HL-60 (cell line): Measurements from ENCODE around the gene FUT9.

ENCODE experiments used
- DNase-seq, 2 experiments: peaks; one replicate each; pipeline ENCODE4 v3.0.0-alpha.2; 2010 to 2020; ENCODE audit warnings: low read depth in 1 of 2, low spot score in 1 of 2
- H3K27ac ChIP-seq: fragments of 250-450 bp; sonication (Bioruptor Pico); replicated peaks from 2 replicates; pipeline ENCODE4 v1.5.1; 2020; ENCODE audit warnings: mild to moderate bottlenecking, moderate library complexity
- H3K27me3 ChIP-seq: fragments of 250-450 bp; sonication (Bioruptor Pico); 2 replicates; pipeline ENCODE4 v1.5.1; 2021; ENCODE audit warnings: mild to moderate bottlenecking, moderate library complexity; ENCODE audit not compliant: insufficient read depth, poor library complexity, severe bottlenecking
- H3K4me3 ChIP-seq: replicated peaks from 2 replicates; pipeline ENCODE4 v1.5.1; 2011; ENCODE audit warnings: mild to moderate bottlenecking, control low read depth, low read length; ENCODE audit not compliant: insufficient read depth
- GABPA ChIP-seq: IDR thresholded peaks from 2 replicates; pipeline ENCODE4 v1.6.1; 2012; ENCODE audit warnings: low read depth
- POLR2AphosphoS5 ChIP-seq: IDR thresholded peaks from 2 replicates; pipeline ENCODE4 v1.6.1; 2012; ENCODE audit warnings: low read depth
- SPI1 ChIP-seq: IDR thresholded peaks from 2 replicates; pipeline ENCODE4 v1.6.1; 2012; ENCODE audit warnings: low read depth, mild to moderate bottlenecking, borderline replicate concordance
- TF ChIP-seq, protein P1 (sequence below): IDR thresholded peaks from 2 replicates; pipeline ENCODE4 v1.6.1; 2012; ENCODE audit warnings: low read depth; ENCODE audit not compliant: insufficient replicate concordance
- TF ChIP-seq, protein P2 (sequence below): IDR thresholded peaks from one replicate; pipeline ENCODE4 v1.5.1; 2011; ENCODE audit warnings: low read length, control low read depth, inconsistent platforms; ENCODE audit not compliant: insufficient read depth

The FUT9 gene

GRCh38 chr6:96213784-96214183 is 198.0 kb downstream of the FUT9 start:
- TF ChIP-seq POLR2AphosphoS5 = no peak
- TF ChIP-seq GABPA = no peak
- TF ChIP-seq, protein P1, sequence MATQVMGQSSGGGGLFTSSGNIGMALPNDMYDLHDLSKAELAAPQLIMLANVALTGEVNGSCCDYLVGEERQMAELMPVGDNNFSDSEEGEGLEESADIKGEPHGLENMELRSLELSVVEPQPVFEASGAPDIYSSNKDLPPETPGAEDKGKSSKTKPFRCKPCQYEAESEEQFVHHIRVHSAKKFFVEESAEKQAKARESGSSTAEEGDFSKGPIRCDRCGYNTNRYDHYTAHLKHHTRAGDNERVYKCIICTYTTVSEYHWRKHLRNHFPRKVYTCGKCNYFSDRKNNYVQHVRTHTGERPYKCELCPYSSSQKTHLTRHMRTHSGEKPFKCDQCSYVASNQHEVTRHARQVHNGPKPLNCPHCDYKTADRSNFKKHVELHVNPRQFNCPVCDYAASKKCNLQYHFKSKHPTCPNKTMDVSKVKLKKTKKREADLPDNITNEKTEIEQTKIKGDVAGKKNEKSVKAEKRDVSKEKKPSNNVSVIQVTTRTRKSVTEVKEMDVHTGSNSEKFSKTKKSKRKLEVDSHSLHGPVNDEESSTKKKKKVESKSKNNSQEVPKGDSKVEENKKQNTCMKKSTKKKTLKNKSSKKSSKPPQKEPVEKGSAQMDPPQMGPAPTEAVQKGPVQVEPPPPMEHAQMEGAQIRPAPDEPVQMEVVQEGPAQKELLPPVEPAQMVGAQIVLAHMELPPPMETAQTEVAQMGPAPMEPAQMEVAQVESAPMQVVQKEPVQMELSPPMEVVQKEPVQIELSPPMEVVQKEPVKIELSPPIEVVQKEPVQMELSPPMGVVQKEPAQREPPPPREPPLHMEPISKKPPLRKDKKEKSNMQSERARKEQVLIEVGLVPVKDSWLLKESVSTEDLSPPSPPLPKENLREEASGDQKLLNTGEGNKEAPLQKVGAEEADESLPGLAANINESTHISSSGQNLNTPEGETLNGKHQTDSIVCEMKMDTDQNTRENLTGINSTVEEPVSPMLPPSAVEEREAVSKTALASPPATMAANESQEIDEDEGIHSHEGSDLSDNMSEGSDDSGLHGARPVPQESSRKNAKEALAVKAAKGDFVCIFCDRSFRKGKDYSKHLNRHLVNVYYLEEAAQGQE = no peak
- TF ChIP-seq, protein P2, sequence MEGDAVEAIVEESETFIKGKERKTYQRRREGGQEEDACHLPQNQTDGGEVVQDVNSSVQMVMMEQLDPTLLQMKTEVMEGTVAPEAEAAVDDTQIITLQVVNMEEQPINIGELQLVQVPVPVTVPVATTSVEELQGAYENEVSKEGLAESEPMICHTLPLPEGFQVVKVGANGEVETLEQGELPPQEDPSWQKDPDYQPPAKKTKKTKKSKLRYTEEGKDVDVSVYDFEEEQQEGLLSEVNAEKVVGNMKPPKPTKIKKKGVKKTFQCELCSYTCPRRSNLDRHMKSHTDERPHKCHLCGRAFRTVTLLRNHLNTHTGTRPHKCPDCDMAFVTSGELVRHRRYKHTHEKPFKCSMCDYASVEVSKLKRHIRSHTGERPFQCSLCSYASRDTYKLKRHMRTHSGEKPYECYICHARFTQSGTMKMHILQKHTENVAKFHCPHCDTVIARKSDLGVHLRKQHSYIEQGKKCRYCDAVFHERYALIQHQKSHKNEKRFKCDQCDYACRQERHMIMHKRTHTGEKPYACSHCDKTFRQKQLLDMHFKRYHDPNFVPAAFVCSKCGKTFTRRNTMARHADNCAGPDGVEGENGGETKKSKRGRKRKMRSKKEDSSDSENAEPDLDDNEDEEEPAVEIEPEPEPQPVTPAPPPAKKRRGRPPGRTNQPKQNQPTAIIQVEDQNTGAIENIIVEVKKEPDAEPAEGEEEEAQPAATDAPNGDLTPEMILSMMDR = no peak
- TF ChIP-seq SPI1 = no peak
- no peak overlapping the region for H3K4me3 ChIP-seq
- H3K27me3 ChIP-seq = no peaks in the 10 kb centered on the region
- no peak overlapping the region for H3K27ac ChIP-seq
- no peak for DNase-seq

DNA sequence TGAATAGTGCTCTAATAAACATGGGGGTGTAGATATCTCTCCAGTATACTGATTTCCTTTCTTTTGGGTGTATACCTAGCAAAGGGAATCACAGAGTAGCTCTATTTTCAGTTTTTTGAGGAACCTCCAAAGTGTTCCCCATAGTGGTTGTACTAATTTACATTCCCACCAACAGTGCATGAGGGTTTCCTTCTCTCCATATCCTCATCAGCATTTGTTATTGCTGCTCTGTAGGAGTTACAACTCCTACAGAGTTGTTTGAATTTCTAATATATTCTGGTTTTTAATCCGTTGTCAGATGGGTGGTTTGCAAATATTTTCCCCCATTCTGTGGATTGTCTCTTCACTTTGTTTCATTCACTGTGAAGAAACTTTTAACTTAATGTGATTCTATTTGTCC is 207.9 kb downstream of the FUT9 start:
- TF ChIP-seq POLR2AphosphoS5 = no peak
- no peak for TF ChIP-seq SPI1
- TF ChIP-seq, protein P2 = no peak
- TF ChIP-seq, protein P1 = no peak
- TF ChIP-seq GABPA = no peak
- no peaks in the 10 kb centered on the region for H3K27me3 ChIP-seq
- no peak for DNase-seq
- H3K27ac ChIP-seq = no peak overlapping the region
- no peak overlapping the region for H3K4me3 ChIP-seq

GRCh38 chr6:96227135-96227534 is 211.4 kb downstream of the FUT9 start:
- TF ChIP-seq, protein P1 = no peak
- TF ChIP-seq, protein P2 = no peak
- TF ChIP-seq GABPA (no peak), SPI1 (no peak), POLR2AphosphoS5 (no peak)
- Histone ChIP-seq H3K27ac (no peak overlapping the region), H3K4me3 (no peak overlapping the region), H3K27me3 (no peaks in the 10 kb centered on the region)
- DNase-seq = no peak
